SU-DHL-6 (cell line): Measurements from ENCODE around the gene RIPOR2.

Source experiments
- CTCF ChIP-seq: fragments of 200-600 bp; sonication (generic); IDR thresholded peaks from one replicate; pipeline ENCODE4 v1.5.1; 2017; ENCODE audit warnings: antibody characterized with exemption, mild to moderate bottlenecking, low read length, moderate library complexity; ENCODE audit not compliant: insufficient read depth, poor library complexity, severe bottlenecking
- EZH2phosphoT487 ChIP-seq: fragments of 200-600 bp; sonication (generic), shearing (Covaris generic); conservative IDR thresholded peaks from 2 replicates; pipeline ENCODE4 v1.6.1; 2018; ENCODE audit warnings: mild to moderate bottlenecking, antibody characterized with exemption, low read length, moderate library complexity, mixed read lengths

- no peak for TF ChIP-seq CTCF
- no peak for TF ChIP-seq EZH2phosphoT487
These were observed 10.1 kb downstream of the RIPOR2 start for GRCh38 chr6:24925661-24926060.
